NCI-H146 treated with DMSO at 0.1 percent for 48 hours (cell line): ENCODE data around the gene GPR158.

Source experiments
- DNase-seq: peaks from one replicate; lab custom pipeline; 2025; ENCODE audit not compliant: unreplicated experiment; lab: John Stamatoyannopoulos, UW

GPR158 gene

DNA sequence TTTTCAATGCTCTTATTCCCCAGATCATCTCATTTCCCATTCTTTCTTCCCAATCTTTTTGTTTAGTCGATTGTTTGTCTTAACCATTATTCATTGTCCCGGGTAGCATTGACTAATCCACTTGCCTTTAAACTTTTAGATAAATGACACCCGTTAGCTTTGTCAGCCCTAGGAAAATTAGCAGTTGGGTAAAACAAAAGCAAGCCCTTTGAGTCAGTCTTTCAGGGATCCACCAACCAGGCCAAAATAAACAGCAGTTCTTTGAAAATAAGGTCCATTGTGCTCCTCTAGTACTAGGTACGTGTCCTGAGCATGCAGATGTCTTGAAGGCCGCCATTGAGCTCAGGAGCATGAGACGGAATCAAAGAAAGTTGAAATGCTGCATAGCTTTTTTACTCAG, 389.6 kb downstream of the GPR158 start:
- DNase-seq = no peak

DNA sequence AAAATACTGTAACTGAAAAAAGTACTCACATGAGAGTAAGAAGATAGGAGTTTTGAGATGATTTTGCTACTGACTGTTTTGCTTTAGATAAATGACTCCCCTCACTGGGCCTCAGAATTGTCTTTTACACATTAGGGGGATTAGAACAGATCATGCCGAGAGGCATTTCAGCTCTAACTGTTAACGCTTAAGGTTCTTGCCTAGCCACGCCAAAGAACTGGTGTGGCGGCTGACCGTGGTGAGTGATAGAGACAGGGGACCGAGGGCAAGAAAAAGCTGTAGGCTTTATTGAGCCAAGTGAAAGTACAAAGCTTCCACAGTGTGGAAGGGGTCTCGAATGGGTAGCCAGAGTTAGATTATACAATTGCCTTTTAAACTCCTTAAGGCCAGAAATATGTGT, 390.8 kb downstream of the GPR158 start:
- no peak for DNase-seq

DNA sequence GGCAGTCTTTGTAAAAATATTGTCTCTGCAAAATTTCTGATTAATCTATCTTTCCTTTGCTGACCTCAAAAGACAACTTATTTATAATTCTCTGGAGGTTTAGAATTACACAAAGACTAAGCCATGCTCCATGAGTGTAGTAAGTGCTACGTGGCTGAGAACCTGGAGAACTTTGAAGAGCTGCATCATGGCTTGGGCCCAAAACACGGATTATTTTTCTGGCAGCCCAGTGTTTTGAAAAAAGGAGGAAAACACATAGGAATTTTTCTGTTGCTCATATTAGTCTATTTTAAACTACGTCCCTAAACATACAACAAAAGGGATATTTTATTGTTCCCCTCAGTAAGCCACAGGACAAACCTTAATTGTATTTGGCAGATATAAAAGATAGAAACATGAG, 398.5 kb downstream of the GPR158 start:
- DNase-seq = no peak

DNA sequence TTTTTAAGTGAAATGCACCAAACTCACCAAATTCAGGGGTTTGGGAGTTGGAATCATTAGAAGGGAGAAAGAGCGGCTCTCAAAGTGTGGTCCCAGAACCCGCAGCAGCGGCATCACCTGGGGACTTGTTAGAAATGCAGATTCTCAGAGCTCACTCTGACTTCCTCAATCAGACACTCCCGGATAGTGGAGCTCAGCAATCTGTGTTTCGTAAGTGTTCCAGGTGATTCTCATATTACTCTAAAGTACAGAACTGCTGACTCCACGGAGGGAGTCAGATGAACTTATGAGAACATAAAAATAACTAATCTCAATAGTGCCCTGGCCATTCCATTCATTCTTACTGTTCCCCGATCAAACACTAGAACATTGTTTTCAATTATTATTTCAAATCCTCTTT, 400.5 kb downstream of the GPR158 start:
- DNase-seq = no peak

DNA sequence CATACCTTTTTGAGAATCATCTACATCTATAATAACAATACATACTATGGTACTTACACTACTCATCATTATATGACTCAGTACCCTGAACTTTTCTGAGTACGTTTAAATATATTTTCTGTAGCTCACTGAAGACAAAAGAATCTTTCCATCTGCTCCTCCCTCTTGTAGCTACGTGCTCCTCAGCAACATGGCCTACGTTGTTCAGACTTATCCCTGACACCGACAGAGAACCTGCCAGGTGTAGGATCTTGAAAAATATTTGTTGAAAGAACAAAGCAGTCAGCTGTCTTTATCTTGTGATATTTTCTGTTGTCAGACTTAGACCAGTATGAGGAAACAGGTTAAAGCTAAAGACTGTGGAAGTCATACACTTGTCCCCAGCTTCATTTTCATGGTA, 403.3 kb downstream of the GPR158 start:
- DNase-seq = no peak

DNA sequence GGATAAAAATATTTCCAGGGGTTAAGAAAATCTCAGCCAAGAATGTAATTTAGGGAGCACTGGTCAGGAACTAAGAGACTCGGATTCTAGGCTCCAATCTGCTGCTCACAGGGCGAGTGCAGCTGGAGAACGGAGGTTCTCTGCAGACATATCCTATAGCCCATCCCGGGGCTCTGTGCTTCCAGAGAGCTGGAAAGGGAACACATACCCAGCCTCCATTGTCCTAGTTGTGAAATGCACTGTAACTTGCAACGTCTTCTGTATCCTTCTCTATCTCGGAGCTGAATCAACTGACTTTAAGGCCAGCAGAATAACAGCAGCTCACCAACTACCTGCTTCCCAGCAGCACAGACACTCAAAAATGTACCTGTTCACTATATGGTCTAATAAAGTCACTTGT, 408.2 kb downstream of the GPR158 start:
- no peak for DNase-seq

DNA sequence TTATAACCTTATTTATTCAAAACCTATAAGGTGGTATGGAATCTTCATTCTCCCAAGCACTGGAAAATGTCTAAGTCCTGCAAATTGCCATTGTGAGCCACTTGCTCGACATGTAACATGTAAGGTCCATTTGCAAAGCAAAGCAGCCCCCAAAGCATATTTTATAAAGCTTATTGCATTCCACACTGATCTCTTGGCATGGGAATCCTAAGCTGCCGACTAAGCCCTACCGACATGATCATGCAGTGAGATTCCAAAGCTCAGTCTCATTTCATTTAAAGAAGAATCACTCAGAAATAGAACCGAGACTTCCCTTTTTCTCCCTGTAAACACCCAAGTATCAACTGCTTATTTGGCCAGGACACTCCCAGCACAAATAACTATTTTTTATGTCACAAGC, 425.9 kb downstream of the GPR158 start:
- DNase-seq = no peak

DNA sequence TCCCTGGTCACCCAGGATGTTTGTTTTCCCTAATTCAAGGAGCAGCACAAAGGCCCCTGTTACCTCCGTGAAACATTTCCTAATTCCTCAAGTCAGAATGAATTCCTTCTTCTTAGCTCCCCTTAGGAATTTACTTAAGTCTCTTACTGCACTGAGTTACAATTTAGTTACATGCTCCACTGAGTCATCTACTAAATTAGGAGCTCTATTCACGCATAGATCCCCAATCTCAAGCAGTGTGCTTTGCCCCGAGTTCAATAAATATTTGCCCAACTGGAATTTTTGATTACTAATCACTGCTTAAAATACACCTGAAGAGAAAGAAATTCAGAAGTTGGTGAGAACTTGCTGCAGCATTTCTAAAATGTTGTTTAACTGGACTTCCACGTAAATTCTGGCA, 429.8 kb downstream of the GPR158 start:
- no peak for DNase-seq

DNA sequence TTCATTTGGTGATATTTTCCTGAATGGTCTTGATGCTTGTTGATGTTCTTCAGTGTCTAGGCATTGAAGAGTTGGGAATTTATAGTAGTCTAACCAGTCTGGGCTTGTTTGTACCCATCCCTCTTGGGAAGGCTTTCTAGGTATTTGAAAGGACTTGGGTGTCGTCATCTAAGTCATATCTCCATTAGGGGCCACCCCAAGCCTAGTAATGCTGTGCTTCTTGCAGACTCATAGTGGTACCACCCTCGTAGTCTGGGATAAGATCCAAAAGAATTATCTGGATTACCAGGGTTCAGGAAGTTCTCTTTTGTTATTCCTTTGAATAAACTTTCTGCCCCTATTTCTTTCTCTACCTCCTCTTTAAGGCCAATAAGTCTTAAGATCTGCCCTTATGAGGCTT, 439.9 kb downstream of the GPR158 start:
- DNase-seq = no peak

DNA sequence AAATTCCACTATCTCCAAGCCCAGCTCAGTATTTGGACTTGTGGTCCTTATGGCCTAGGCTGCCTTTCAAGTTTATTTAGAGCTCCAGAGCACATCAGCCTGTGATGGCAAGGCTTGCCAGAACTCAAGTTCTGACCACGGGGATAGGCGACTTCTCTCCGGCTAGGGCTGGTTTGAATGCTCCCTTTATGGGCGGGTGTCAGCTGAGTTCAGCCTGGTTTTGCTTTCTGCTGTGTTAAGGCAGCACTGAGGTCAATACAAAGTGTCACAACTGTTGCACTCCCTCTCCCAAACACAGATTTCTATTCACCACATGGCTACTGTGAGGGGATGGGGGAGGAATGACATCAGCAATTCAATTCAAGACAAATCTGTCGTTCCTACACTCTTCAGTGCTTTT, 441.1 kb downstream of the GPR158 start:
- DNase-seq = no peak

DNA sequence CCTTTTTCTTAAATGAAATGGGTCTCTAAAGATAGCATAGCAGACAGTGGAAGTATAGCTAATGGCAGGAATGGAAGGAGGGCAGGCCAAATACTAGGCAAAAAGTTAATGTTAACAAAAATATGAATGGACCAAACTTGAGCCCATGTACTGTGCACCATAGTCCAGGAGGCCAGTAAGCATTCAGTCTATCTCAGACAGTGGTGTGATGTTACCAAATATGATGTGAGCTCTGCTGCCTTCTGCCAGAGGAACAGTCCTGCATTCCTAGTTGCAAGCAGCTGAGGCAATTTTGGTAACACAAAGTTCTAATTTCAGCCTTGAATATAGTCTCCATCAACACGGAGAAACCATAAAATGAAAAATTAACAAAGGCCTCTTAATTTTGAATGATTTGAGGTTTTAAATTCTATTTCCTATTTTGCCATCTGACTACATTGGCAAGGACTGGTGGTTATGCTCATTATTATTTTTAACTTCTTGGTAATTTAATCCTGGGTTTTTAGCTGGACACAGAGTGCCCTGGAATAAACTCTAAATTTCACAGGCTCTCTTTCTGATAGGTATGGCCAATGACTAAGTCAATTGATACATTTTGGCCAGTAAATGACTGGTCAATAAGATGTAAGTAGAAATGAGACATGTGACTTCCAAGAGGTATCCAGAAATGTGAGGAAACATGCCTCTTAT, 442.2 kb downstream of the GPR158 start:
- no peak for DNase-seq

DNA sequence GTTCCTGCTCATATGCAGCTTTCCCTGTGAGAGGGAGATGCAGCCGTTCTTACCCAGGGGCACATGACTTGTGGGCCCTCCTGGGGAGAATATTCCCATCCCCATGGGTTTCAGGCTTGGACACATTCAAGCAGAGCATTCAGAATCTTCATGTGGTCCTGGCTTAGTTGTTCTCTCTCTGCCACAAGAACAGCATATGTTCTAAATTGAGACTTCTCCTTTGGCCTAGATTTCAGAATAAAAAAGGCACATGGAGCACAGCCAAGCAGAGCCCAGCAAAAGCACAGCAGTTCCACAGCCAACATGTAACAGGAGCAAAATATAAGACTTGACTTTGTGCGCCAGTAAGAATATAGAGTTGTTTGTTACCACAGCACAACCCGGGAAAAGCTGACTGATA, 452.8 kb downstream of the GPR158 start:
- DNase-seq = no peak

DNA sequence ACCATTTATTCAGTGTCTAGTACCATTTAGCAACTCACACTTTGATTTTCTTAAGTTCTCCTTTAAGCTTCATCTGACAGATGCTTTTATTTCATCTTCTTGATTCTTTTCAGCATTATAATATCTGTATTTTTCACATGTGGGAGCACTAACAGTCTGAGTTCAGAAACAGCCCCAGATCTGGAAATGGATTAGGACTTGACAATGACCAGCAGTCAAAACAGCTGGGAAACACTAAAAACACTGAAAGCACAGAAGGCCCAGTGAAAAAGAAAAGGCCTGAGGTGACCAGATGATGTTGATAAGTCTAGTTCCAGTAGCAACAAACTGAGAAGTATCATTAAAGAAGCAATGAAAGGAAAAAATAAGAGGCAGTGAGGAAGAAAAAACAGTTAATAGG, 454.5 kb downstream of the GPR158 start:
- DNase-seq = no peak

DNA sequence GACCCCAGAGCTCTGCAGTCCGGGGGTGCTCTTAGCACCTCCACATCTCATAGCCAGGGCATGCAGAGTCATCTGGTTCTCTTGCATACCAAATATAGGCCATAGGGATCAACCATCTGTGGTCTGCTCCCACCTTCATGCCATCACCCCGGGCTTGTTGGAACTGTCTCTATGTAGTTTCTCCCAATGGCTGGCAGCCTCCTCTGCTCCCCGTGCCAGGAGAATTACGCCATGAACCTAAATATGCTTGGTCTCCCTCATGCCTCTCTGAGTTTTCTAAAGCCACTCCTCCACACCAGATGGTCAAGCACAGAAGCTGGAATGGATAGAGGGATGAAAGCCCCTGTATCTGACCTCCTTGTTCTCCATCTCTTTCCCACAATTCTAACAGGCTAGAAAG, 456.7 kb downstream of the GPR158 start:
- no peak for DNase-seq

DNA sequence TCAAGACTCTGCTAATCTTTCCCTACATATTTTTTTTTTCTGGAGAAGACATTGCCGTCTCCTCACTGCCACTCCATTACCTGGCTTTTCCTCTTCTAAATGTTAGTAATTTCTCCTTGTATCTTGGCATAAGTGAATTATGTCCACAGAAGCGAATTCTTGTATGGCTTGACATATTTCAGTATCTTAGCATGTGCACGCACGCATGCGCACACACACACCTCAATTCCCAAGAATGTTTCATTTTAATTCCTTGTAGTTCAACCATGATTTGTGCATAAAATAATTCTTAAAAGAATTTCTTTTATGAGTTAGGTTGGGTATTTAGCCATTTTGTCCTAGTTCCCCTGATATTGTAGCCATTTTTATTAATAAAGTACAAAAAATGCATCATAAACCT, 458.0 kb downstream of the GPR158 start:
- no peak for DNase-seq

DNA sequence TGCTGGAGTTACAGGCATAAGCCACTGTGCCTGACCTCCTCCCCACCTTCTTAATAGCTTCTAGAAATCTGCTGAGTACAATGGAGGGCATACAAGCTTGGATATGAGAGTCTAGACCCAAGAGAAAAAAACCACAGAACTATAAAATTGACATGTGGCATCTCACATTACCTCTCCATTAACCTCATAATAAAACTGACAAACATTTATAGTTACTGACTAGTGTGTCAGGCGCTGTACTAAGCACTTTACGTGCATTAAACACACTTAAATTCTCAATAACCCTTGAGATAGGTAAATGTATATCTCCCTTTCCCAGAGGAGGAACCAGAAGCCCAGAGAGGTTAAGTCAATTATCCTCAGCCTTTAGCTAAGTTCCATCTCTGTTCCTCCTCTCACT, 458.7 kb downstream of the GPR158 start:
- no peak for DNase-seq

DNA sequence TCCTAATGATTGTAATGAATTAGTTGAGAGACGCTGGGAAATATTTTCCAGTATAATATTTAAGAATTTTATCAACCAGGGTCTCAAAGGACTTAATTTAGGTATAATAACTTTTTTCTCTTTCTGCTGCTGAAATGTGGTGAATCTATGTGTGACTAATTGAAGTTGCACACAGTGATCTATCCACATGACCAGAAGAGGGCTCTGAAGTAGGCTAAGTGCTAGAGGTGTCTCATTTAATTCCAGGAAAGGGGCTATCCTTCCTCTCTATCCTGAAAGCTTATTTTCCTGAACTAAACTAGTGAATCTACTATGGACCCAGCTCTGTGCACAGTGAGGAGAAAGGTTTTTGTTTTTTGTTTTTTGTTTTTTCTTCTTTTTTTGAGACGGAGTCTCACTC, 464.8 kb downstream of the GPR158 start:
- no peak for DNase-seq

DNA sequence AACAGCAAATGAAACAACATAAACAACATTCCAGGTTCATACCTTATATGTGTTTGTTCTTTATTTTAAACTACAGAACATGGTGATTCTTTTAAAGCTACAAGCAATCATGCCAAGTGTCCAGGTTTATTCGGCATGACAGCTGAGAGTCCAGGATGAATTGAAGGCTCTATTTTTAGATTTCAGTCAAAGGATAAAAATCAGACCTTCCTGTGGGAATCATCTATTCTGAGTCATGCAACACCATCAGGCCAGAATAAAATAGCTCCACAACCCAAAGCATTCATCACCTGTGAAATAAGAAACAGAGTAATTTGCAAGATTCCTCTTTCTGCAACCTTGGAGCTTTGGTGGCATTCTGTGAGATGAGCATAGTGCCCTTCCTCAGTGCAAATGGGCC, 466.8 kb downstream of the GPR158 start:
- DNase-seq = no peak

DNA sequence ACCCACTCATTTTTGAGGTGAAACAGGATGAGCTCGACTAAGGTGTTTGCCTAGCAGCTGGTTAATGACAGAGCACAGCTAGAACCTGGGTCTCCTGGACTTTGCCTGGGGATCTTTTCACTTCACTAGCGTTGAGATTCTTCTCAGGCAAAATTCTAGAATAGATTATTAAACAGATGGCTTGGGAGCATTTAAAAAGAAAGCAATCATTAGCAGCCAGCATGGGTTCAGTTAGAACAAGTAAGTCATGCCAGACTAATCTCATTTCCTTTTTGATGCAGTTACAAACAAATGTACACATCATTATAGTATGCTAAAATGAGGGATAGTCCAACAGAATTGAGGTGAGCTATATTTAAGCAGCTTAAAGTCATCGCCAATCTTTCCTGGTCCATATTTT, 467.9 kb downstream of the GPR158 start:
- no peak for DNase-seq

DNA sequence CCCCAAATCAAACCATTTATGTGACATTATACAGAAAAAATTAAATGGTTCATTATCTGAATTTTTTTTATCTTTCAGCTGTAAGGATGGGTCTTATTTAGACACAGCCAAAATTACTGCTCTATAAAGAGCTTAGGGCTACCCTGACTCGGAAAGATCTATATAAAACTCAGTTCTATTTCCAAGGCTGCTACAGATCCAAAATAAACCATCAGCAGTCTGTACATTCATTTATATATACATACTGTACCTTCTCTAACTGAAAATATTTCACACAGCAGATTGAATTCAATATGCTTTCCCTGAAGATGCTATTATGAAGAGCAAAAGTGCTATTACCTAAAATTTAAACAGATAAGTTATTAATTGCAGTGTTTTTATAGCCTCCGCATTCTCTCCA, 471.6 kb downstream of the GPR158 start:
- no peak for DNase-seq

DNA sequence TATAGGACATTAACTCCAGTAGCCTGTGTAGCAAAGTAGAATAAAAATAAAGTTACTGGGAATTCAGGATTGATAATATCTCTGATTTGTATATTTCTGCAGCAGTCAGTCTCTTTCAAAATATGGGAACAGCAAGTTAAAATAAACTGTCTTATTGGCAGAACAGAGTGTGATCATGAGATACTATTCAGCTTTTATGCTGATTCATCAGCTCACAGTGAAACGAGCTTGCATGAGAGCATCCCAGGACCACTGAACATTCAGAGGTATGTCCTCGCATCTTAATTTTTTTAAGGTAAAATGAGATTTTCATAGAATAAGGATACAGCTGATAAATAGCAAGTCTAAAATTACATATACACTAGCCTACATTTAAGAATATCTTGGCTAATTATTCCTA, 476.7 kb downstream of the GPR158 start:
- DNase-seq = no peak
